ENCODE data around the gene BTNL2.

DNA sequence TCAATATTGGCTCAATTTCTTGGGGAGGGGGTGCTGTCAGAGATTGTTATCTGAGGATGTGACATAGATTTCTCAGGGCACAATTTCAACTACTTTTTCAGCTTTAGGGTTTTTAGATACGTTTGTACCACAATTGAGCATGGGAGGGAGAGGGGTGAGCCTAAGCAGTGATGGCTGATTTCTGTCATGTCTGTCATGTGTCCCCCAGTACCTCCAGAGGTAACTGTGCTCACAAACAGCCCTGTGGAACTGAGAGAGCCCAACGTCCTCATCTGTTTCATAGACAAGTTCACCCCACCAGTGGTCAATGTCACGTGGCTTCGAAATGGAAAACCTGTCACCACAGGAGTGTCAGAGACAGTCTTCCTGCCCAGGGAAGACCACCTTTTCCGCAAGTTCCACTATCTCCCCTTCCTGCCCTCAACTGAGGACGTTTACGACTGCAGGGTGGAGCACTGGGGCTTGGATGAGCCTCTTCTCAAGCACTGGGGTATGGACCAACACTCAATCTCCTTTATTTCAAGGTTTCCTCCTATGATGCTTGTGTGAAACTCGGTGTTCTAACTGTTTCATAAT, 36.1 kb upstream of the BTNL2 start:
- TF ChIP-seq, protein P1, sequence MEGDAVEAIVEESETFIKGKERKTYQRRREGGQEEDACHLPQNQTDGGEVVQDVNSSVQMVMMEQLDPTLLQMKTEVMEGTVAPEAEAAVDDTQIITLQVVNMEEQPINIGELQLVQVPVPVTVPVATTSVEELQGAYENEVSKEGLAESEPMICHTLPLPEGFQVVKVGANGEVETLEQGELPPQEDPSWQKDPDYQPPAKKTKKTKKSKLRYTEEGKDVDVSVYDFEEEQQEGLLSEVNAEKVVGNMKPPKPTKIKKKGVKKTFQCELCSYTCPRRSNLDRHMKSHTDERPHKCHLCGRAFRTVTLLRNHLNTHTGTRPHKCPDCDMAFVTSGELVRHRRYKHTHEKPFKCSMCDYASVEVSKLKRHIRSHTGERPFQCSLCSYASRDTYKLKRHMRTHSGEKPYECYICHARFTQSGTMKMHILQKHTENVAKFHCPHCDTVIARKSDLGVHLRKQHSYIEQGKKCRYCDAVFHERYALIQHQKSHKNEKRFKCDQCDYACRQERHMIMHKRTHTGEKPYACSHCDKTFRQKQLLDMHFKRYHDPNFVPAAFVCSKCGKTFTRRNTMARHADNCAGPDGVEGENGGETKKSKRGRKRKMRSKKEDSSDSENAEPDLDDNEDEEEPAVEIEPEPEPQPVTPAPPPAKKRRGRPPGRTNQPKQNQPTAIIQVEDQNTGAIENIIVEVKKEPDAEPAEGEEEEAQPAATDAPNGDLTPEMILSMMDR (IDR thresholded peaks at IDR 0.05; ENCODE audit: insufficient read depth, low read depth, low read length): no peak
- TF ChIP-seq EZH2 (IDR thresholded peaks at IDR 0.05; ENCODE audit: insufficient read depth, low read length): no peak
